HG03571 (cell line): ENCODE measurements around the gene VCPKMT.

Source experiments
- ATAC-seq: cut with Tn5 transposase; IDR thresholded peaks from one replicate; pipeline ENCODE4 v1.9.1; 2021; ENCODE audit not compliant: unreplicated experiment

The VCPKMT gene

DNA sequence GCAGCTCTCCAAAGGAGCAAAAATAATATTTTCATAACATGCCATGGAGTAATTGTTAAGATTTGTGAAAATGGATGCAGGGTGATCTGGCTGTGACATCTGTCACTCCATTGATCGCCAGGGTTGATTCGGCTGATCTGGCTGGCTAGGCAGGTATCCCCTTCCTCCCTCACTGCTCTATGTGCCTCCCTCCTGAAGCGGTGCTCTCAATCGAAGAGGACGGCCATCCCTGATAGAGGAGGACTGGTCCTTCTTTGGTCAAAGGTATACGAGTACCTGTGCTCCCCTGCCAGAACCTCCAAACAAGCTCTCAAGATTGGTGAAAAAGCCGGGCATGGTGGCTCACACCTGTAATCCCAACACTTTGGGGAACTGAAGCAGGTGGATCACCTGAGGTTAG lies 47.9 kb downstream of the VCPKMT start:
- no peak for ATAC-seq

DNA sequence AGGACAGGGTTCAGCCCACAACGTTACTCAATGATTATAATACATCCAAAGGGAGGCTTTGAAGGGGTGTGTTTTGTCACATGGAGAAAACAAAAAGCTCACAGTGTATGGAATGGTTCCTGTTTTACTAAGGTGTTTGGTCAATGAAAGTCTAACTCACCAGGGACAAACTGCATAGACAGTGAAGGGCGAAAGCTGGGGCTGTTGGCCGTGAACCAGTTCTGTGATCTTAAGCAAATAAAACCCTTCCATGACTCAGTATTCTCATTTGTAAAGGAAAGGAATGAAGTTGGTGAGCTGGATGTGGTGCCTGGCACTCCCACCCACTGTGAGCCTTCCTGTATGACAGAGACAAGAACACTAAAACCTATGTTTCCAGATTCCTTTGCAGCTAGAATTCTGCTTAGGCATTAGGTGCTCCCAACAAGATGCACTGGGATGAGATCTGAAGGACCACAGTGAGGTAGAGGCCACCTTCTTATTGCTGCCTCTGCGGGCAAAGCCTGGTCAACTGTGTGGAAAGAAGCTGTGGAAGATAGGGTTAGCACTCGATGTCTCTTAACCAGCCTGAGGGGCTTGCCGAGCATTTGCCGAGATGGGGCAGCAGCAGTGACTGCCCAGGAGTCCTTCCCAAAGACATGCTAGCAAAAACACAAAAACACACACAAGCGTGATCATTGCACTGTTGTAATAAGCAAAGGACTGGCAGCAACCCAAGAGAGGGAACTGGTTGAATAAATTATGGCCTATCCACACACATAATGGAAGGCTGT lies 48.5 kb downstream of the VCPKMT start:
- ATAC-seq = no peak

DNA sequence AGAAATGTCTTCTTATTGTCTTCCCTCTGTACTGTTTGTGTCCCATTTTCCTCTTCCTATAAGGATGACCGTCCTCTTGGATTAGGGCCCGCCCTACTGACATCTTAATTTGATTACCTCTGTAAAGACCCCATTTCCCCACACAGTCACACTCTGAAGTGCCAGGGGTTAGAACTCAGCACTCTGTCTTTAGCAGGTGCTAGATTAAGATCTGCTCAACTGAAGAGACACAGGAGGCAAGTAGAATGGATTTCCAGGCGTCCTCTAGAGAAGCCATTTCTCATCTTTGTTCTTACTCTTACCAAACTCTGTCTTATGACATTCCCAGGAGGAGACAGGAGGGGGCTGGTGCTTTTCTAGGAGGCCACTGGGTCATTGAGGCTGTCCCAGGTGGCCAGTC lies 50.8 kb downstream of the VCPKMT start:
- ATAC-seq = no peak

DNA sequence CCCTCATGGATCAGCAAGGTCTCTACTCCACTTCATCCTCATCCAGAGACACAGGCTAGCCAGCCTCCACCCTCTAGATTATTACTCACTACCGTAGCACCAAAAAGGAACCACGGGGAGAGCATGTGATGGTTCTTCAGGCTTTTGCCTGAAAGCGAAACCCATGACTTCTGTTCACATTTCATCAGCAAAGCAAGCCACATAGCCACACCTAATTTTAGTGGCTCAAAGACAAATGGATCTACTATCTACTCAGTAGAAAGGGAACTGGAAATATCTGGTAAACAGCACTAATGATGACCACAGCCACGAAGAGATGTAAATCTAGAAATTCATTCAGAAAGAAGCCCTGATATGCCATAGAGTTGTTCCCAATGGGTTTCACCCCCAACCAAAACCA lies 51.4 kb downstream of the VCPKMT start:
- peak; percentile 62 for ATAC-seq

- ATAC-seq = no peak
Observed at GRCh38 chr14:50063876-50064420, 52.4 kb downstream of the VCPKMT start.

DNA sequence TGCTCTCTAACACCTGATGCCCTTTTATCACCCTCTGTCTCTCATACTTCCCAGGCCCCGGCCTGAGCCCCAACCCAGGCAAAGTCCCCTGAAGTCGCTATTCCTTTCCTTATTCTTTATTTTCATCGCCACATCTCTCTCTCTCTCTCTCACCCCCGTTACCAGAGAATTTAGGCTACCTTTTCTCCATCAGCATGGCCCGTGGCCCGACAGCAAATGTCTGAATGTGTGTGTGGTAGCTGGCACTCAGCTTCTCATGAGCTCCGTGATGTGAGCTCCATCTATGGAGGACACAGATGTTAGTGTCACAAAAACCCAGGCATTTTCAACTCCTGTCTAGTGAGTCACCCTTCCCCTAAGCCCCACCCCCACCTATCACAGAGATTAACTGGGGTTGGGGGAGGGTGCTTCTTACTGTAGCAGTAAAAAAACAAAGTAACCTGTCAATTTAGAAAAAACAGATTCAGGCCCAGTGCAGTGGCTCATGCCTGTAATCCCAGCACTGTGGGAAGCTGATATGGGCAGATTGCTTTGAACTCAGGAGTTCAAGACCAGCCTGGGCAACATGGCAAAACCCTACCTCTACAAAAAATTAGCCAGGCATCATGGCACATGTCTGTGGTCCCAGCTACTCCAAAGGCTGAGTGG lies 53.8 kb downstream of the VCPKMT start:
- no peak for ATAC-seq

- peak; percentile 61 for ATAC-seq
Observed at GRCh38 chr14:50061664-50062437, 54.5 kb downstream of the VCPKMT start.

- no peak for ATAC-seq
Observed at GRCh38 chr14:50060871-50061663, 55.3 kb downstream of the VCPKMT start.

DNA sequence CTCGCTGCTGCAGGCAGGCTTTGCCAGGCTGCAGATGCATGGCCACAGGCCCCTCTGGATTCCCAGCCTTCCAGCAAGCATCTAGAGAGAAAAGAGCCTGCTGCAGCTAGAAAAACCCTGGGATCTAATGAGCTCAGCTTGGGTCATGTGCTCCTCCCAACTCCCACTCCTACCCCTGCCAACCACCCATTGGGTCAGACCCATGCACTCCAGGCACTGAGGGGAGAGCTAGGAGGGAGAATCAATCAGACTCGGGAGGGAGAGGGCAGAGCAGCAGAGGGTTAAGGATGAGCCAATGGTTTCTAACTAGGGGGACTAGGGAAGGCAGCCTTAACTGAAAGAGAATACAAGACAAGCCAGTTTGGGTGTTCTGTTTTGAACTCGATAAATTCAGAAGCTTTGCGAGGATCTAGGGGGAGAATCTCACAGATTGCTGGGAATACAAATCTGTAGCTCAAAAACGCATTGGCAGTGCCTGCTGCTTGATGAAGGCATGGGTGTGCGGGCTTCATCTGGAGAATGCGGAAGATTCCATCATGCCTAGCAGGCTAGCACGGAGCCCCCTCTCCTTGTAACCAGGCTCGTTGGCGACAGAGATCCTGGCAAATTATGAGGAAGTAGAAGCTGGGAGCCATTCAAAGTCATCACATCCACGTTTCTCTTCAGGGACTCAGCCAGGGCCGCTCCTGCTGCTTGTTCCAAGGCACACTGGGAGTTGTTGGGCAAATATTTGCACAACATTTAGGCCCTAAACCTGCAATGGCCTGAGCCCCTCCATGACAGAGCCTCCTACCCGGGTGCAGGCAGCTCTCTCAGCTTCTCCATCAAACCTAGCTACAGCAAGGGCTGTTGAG lies 56.4 kb downstream of the VCPKMT start:
- no peak for ATAC-seq
